ENCODE measurements around the gene PKD1L1. TPM values are rescaled to one million over a fixed set of nuclear protein-coding genes. Genes with fewer than 3 reads are reported as not detected.

PKD1L1 gene
- total RNA-seq, 4 donors from 2014 or later: 0.44 to 1.1 (median 0.75) TPM

GRCh38 chr7:47944536-47945260, 3.6 kb downstream of the PKD1L1 start:
- no peak for TF ChIP-seq CTCF (IDR thresholded peaks at IDR 0.05; ENCODE audit: low read depth)

- no peak for TF ChIP-seq CTCF (IDR thresholded peaks at IDR 0.05; ENCODE audit: low read depth)
Measured at GRCh38 chr7:47943676-47944474, 4.4 kb downstream of the PKD1L1 start.

- no peak for TF ChIP-seq CTCF (IDR thresholded peaks at IDR 0.05; ENCODE audit: low read depth)
Measured at GRCh38 chr7:47942132-47942531, 6.1 kb downstream of the PKD1L1 start.

GRCh38 chr7:47941136-47941844, 7.0 kb downstream of the PKD1L1 start:
- TF ChIP-seq CTCF (IDR thresholded peaks at IDR 0.05; ENCODE audit: low read depth): no peak

- no peak for TF ChIP-seq CTCF (IDR thresholded peaks at IDR 0.05; ENCODE audit: low read depth)
Measured at GRCh38 chr7:47940088-47941013, 7.9 kb downstream of the PKD1L1 start.

GRCh38 chr7:47939425-47940036, 8.7 kb downstream of the PKD1L1 start:
- TF ChIP-seq CTCF (IDR thresholded peaks at IDR 0.05; ENCODE audit: low read depth): no peak

Data from subcutaneous adipose tissue (tissue), 4 donors.